Testis (tissue), 3 donors: Measurements from ENCODE around the gene SNX6. TPM values are rescaled to one million over a fixed set of nuclear protein-coding genes. Genes with fewer than 3 reads are reported as not detected.

Experiments
- DNase-seq: peaks from one replicate; pipeline ENCODE4 v3.0.0-alpha.2; 2019
- H3K27ac ChIP-seq, 2 donors: fragments of 200-600 bp; sonication (generic); one replicate each; pipeline ENCODE4 v1.5.1; 2019
- H3K27me3 ChIP-seq: fragments of 200-600 bp; sonication (generic); one replicate; pipeline ENCODE4 v1.5.1; 2019
- H3K36me3 ChIP-seq: fragments of 200-600 bp; sonication (generic); one replicate; pipeline ENCODE4 v1.5.1; 2017; ENCODE audit warnings: low read depth; ENCODE audit errors: missing control alignments
- H3K4me1 ChIP-seq: fragments of 200-600 bp; sonication (generic); one replicate; pipeline ENCODE4 v1.5.1; 2019
- H3K4me3 ChIP-seq, 2 donors: fragments of 200-600 bp; sonication (generic); one replicate each; pipeline ENCODE4 v1.5.1; 2017 to 2019
- H3K9me3 ChIP-seq: fragments of 200-600 bp; sonication (generic); one replicate; pipeline ENCODE4 v1.5.1; 2017
- POLR2A ChIP-seq: fragments of 450-650 bp; IDR thresholded peaks from one replicate; pipeline ENCODE4 v1.6.1; 2017; ENCODE audit warnings: antibody characterized with exemption, mild to moderate bottlenecking, moderate library complexity
- WGBS, 2 donors: methylation state at CpG; one replicate each; pipeline ENCODE4 v1.1.5; 2018; 5-methylcytosine and 5-hydroxymethylcytosine counted together
- intact Hi-C: fragments of 100-400 bp; cut with DNase I; formaldehyde crosslinking; loops from one replicate; pipeline ENCODE4 v1.15.1; 2023; ENCODE audit warnings: low total_unique reads
- polyA plus RNA-seq: library from polyadenylated mRNA; stranded (reverse); fragments of 350-450 nt; fragmentation: Illumina TruSeq; extraction: RNeasy Lipid Tissue Mini Kit (QIAGEN cat#74804); gene quantifications from one replicate; pipeline ENCODE4 v1.2.3, GENCODE V29; 2014; ENCODE audit warnings: low read depth, low replicate concordance; ENCODE audit not compliant: insufficient read depth
- total RNA-seq, 2 donors: library from RNA; depleted of rRNA; stranded (reverse); fragments of >200 nt; gene quantifications; one replicate each; pipeline ENCODE4 v1.2.3, GENCODE V29; 2016
- TF ChIP-seq, protein P1 (sequence below), 3 experiments: fragments of 450-650 bp in 2 of 3; fragments of 200-600 bp in 1 of 3; sonication (generic) in 1 of 3; IDR thresholded peaks; one replicate each; pipeline ENCODE4 v1.5.1; 2016 to 2019; ENCODE audit warnings: antibody characterized with exemption in 3 of 3, mild to moderate bottlenecking in 2 of 3, moderate library complexity in 1 of 3

The SNX6 gene
- total and polyA plus RNA-seq, 3 donors from 2014 or later = 74.8 to 123 (median 105) TPM

DNA sequence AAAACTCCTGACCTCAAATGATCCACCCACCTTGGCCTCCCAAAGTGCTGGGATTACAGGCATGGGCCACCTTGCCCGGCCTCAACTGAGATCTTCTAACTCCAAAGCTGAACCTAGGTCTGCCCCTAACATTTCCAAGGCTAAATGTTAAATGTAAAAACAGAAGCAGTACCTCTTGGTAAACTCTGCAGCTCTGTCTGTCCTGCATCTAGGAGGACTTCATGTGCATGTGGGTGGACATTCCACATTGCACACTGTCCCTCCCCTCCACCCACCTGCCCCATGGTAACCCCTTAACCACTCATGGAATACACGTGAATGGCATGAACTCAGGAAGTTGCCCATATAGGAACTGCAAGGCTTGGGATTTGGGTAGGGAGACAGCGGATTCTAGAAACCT lies 33.1 kb downstream of the SNX6 start:
- 62 to 80% methylated on average over 3 of the region's 3 CpGs for WGBS, 2 donors

DNA sequence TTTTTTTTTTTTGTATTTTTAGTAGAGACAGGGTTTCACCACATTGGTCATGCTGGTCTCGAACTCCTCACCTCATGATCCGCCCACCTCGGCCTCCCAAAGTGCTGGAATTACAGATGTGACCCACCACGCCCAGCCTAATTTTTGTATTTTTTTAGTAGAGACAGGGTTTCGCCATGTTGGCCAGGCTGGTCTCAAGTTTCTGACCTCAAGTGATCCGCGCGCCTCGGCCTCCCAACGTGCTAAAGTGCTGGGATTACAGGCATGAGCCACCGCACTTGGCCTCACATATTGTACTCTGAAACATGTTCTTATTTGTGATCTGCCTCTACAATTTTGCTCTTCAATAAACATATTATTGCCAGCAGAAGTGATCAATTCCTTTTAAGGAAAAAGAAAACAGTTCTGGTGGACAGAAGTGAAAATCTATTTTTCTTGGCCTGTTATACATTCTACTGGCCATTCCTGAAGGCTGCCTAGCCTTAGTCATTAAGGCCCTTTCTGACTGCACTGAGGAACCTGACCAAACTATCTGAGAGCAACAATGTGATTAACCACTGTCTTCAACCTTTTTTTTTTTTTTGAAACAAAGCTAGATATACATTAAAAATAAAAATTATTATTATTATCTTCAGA lies 36.1 kb downstream of the SNX6 start:
- 79 to 87% methylated on average over 11 of the region's 11 CpGs for WGBS, 2 donors
- Histone ChIP-seq H3K4me1 (peaks cover 8% of the 10 kb centered on the region), H3K27me3 (no peaks in the 10 kb centered on the region), H3K36me3 (no peaks in the 10 kb centered on the region), H3K4me3 (no peak overlapping the region), H3K9me3 (no peaks in the 10 kb centered on the region), H3K27ac (peak overlapping the region in 1 of 2 donors; percentile 41)
- intact Hi-C loops = no loop called here
- TF ChIP-seq, protein P1, sequence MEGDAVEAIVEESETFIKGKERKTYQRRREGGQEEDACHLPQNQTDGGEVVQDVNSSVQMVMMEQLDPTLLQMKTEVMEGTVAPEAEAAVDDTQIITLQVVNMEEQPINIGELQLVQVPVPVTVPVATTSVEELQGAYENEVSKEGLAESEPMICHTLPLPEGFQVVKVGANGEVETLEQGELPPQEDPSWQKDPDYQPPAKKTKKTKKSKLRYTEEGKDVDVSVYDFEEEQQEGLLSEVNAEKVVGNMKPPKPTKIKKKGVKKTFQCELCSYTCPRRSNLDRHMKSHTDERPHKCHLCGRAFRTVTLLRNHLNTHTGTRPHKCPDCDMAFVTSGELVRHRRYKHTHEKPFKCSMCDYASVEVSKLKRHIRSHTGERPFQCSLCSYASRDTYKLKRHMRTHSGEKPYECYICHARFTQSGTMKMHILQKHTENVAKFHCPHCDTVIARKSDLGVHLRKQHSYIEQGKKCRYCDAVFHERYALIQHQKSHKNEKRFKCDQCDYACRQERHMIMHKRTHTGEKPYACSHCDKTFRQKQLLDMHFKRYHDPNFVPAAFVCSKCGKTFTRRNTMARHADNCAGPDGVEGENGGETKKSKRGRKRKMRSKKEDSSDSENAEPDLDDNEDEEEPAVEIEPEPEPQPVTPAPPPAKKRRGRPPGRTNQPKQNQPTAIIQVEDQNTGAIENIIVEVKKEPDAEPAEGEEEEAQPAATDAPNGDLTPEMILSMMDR (IDR thresholded peaks at IDR 0.05) = no peak
- no peak for TF ChIP-seq POLR2A
- DNase-seq = peak; percentile 28

More for the DNA sequence above, 33.1 kb downstream of the SNX6 start:
- Histone ChIP-seq H3K27ac (peak overlapping the region in 1 of 2 donors; percentile 5), H3K4me3 (no peak overlapping the region), H3K9me3 (no peaks in the 10 kb centered on the region), H3K27me3 (no peaks in the 10 kb centered on the region), H3K4me1 (peaks cover 8% of the 10 kb centered on the region), H3K36me3 (no peaks in the 10 kb centered on the region)
- DNase-seq = no peak
- TF ChIP-seq, protein P1 (IDR thresholded peaks at IDR 0.05) = no peak
- TF ChIP-seq POLR2A = no peak
- intact Hi-C loops = no loop called here

DNA sequence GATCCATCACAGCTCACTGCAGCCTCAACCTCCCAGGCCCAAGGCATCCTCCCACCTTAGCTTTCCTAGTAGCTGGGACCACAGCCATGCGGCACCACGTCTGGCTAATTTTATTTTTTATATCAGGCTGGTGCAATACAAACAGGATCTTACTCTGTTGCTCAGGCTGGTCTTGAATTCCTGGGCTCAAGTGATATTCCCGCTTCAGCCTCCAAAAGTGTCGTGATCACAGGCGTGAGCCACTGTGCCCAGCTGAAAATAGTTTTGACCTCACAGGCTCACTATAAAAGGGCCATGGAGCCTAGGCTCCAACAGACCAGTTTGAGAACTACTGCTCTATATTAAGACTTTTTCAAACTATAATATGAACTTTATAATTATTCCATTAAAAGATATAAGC lies 37.3 kb downstream of the SNX6 start:
- Histone ChIP-seq H3K4me3 (no peak overlapping the region), H3K27ac (no peak overlapping the region), H3K36me3 (no peaks in the 10 kb centered on the region), H3K27me3 (no peaks in the 10 kb centered on the region), H3K9me3 (no peaks in the 10 kb centered on the region), H3K4me1 (peaks cover 8% of the 10 kb centered on the region)
- 91 to 94% methylated on average over 5 of the region's 5 CpGs for WGBS, 2 donors
- DNase-seq = no peak
- intact Hi-C loops = no loop called here
- TF ChIP-seq, protein P1 (IDR thresholded peaks at IDR 0.05) = no peak
- no peak for TF ChIP-seq POLR2A

DNA sequence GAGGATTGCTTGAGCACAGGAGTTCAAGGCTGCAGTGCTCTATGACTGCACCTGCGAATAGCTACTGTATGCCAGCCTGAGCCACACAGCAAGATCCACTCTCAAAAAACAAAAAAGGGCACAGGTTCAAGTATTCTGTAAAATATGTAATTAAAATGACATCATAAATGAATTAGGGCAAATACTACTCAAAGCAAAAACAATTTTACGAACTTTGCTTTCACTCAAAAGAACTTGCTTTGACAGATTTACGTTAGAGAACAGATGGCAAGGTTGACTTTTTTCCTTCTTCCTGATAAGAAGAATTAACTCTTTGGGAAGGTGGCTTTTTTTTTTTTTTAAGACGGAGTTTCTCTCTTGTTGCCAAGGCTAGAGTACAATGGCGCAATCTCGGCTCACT lies 46.4 kb downstream of the SNX6 start:
- intact Hi-C loops = no loop called here
- WGBS, 2 donors = 79 to 83% methylated on average over 6 of the region's 6 CpGs
- Histone ChIP-seq H3K27me3 (no peaks in the 10 kb centered on the region), H3K27ac (no peak overlapping the region), H3K36me3 (no peaks in the 10 kb centered on the region), H3K9me3 (no peaks in the 10 kb centered on the region), H3K4me3 (no peak overlapping the region), H3K4me1 (no peaks in the 10 kb centered on the region)
- no peak for DNase-seq
- no peak for TF ChIP-seq POLR2A
- TF ChIP-seq, protein P1 (IDR thresholded peaks at IDR 0.05) = no peak

DNA sequence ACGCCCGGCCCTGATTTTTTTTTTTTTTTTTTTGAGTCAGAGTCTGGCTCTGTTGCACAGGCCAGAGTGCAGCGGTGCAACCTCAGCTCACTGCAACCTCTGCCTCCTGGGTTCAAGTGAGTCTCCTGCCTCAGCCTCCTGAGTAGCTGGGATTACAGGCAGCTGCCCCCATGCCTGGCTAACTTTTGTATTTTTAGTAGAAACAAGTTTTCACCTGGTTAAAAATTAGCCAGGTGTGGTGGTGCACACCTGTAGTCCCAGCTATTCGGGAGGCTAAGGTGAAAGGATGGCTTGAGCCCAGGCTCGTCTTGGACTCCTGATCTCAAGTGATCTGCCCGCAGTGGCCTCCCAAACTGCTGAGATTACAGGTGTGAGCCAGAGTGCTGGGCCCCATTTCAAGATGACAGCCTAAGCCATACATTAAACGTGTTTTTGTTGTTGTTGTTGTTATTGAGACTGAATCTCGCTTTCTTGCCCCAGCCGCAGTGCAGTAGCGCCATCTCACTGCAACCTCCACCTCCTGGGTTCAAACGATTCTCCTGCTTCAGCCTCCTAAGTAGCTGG lies 47.7 kb downstream of the SNX6 start:
- Histone ChIP-seq H3K4me1 (no peaks in the 10 kb centered on the region), H3K4me3 (no peak overlapping the region), H3K27ac (no peak overlapping the region), H3K36me3 (no peaks in the 10 kb centered on the region), H3K9me3 (no peaks in the 10 kb centered on the region), H3K27me3 (no peaks in the 10 kb centered on the region)
- no peak for TF ChIP-seq POLR2A
- TF ChIP-seq, protein P1 (IDR thresholded peaks at IDR 0.05) = no peak
- WGBS, 2 donors = 98 to 99% methylated on average over 11 of the region's 11 CpGs
- intact Hi-C loops = no loop called here
- no peak for DNase-seq
